ENCODE data around the gene TNFRSF11A.

TNFRSF11A gene

DNA sequence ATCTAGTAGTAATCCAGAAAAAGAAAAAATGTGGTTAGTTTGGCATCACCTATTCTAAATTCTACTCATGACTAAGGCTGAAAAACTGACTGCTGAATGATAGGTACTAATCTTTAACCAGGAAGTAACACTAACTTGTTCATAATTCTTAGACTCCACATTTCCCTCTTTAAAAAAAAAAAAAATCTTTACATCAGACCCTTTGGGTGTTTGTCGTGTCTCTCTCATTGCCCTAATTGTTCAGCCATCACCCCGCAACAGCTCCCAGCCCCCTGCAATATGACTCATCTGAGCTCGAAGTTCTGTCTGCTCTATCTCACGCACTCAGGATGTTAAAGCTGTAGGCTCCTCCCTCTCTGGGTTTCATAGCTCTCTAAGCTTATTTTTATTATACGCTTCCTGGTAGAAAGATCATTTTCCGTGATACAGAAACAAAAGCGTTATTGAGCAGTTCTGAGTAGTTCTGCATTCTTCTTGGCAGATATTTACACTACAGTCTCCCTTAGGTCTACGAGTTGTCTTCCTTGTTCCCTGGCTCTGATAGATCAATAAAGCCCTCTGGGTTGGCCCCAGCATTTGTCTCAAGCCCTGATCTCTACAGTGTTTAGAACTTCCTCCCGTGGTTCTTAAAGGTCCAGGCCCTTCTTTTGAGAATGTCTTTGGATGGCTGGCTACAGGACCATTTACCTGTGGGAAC lies 95.6 kb downstream of the TNFRSF11A start:
- DNase-seq: peak in 1 of 2 donors; percentile 98

DNA sequence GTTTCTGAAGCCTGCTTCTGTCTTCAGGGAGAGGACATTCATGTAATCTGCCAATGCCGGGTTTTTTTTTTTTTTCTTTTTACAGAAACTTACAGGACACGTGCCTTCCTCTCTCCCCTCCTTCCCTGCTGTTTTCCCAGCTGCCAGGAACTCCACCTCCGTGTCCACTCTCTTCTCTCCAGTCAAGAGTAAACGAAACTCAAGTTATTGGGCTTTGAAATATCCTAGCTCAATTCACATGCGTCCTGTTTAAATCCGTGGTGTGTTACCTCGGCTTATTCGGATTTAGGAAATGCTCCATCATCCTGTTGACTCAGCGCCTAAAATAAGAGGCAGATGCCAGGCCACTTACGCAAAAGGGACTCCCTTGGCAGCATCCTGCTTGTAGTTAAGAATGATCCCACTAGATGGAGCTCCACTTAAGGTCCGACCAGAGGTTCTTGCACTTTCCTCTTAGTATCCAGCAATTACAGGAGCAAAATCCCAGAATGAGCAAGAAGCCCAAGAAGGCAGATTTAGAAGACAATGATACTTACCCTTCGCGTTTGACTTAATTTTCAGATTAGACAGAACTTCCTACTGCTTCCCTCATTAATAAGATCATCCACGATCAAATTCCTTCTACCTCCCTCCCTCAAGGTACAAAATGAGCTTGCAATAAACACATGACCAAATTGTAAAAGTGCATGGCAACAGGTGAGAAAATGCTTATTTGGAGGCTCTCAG lies 100.5 kb downstream of the TNFRSF11A start:
- DNase-seq: peak; percentile 5 to 87

DNA sequence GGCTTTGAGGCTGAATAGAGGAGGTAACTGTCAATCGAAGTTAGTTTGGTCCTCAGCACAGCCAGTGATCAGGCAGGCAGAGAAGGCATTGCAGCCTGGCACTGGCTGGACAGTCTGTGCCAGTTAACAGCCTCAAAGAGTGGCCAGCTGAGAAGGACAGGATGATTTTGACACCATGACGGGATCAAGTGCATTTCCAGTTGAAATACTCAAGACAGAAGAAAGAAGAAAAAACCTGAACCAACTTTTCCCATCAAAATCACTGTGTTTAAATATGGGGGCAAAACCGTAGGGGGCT lies 101.0 kb downstream of the TNFRSF11A start:
- no peak for DNase-seq

DNA sequence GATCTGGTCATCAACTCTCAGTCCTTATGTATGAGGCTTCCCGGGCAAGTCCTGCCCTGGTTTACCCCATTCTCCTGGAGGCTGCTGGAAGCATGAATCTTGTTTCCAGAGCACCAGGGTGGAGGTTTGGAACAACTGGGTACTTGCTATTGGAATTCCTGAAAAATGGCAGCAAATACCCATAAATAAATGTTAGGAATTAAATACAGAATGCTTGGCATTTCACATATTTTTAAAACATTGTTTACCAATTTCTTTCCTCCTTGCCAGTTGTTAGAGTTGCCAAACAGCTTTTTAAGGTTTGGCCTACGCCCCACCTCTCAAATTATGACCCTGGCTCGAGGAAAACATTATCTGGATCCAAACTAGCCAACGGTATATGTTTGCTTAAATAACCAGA lies 107.1 kb downstream of the TNFRSF11A start:
- DNase-seq: no peak

DNA sequence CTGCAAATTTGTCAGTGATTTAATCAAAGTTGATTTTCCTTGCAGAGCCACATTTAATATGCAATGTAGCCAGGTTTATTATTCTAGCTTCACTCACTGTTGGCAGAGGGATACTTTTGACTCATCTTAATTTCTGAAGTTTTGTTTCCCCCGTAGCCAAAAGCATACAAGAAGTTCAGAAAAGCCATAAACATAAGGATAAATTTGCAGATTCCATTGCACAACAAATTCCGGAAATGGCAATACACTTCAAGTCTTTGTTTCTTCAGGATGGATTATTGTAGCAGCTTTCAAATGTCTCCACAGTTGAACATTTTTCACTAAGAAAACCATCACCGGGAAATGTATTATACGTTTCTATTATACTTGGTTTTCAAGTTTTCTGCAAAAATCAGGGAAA lies 109.7 kb downstream of the TNFRSF11A start:
- DNase-seq: no peak

DNA sequence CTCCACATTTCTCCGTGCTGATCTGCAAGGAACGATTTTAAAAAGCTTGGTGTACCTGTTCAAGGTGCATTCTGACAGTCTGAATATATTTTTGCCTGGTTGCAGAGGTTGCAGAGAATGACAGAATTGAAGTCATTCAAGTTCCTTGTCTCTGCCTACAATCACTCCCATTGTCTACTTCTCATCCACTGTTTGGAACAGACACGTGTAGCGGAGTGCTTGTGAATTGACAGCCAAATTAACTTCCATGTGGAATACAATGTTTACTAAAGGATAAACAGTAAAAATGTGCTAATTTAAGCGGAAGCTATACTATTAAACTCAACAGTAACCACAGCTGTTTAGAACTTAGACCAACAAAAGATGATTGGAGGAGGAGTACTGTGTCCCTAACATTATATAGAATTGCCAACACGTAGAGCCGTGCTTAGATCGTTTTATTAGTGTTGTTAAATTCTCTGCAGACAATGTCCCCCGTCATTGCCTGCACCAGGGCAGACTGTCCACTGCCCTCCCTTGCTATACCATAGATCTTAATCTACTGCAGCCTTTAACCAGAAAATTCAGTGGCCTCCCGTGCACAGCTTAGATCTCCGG lies 110.4 kb downstream of the TNFRSF11A start:
- DNase-seq: no peak

DNA sequence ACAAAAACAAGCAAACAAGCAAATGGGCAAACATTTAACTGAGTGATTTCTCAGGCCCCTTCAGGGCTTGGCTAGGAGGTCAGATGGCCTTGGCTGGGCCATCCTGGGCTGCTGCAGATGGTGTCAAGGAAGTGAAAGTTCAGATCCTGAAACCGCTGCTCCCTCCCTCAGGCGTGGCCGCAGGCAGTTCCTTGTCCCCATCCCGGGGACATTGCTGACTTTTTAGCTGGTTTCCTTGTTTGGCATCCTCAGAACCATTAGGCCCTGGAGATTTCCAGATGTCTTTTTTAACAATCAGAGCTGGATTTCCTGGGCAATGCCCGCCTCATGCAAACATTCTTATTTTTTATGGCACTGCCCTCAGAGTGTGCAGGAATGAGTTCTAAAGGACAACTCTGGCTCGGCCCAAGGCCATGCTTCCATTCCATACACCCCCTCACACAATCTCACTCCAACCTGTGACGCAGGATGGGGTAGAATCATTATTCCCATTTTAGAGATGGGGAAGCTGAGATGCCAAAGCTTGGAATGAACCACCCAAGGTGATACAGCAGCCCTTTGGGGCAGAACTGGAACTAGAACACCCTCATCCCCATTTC lies 111.6 kb downstream of the TNFRSF11A start:
- DNase-seq: no peak

DNA sequence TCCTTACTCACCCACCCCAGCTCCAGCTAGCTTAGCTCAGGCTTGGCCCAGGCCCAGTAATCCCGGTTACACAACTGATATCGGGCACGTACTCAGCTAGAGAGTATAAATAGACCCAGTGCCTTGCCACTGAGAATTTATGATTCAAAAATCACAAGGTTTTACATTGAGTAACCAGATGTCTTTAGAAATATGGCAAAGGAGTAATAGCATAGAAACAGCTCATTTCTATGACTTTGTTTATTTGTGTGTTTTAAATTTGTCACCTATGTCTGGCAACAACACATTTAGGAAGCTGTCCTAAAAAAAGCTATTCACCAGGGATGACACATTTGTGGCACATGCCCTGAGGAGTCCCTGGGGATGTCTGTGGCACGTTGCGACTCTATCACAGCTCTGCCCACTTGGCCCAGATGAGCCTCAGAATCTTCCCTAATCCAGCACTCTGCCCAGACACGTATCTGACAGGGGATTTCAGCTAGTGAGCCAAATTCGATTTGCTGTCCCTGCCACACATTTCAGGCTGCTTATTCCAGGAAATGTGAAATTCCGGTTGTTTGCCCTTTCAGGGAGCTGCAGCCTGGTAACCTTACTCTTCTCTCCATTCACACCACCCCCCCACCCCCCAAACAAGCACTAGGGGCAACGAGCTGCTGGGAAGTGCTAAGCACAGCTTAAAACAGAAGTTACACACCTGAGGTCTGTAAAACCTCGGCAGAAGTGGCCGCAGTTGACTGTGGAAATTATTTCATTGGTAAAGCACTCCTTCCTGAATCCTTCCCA lies 112.3 kb downstream of the TNFRSF11A start:
- peak in 1 of 2 donors; percentile 35 for DNase-seq

DNA sequence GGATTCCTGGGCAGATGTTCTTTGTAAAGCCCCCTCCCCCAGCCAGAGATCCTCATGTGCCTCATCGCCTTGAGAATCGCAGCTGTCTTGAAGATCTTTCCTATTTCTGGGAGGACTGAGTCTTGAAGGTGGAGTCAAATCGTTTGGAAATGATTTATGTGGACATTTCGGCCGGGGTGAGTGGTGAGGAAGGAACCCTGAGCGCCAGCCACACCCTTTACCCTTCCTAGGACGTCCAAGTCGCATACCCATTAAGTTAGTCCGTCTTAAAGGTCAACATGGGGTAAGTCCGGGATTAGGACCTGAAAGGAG lies 112.9 kb downstream of the TNFRSF11A start:
- DNase-seq: no peak

DNA sequence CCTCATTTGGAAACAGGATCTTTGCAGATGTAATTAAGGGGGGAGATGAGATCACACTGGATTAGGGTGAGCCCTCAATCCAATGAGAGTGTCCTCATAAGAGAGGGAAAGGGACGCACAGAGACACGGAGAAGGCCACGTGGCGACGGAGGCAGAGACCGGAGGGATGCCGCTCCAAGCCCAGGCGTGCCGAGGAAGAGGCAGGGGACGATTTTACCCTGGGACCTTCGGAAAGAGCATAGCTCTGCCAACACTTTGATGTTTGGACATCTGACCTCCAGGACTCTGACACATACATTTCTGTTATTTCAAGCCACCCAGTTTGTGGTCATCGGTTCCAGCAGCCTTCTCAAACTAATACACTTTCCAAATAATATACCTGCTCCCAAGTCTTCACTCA lies 113.3 kb downstream of the TNFRSF11A start:
- no peak for DNase-seq

DNA sequence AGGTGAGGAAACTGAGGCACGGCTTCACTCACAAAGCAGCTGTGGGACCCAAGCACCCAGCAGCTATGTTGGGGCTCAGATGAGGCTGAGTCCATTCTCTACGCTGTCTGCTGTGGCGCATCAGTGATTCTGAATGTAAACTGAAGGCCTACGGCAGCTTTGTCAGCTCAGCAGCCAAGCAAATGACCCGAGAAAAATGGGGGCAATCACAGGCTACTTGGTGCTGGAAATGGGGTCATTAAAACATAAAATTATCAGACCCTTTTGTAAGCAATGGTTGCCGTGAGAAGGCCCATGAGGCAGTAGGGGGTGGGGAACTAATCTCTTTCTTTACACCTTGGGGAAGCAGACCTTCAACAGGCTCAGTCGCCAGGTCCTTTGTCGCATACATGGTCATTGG lies 113.8 kb downstream of the TNFRSF11A start:
- no peak for DNase-seq
